Endothelial cell of umbilical vein (primary cell): ENCODE data around the gene SELENOH. TPM values are rescaled to one million over a fixed set of nuclear protein-coding genes. Genes with fewer than 3 reads are reported as not detected.

ENCODE experiments used
- BruUV-seq: library from RNA; stranded (reverse); fragments of 400-500 nt; replicated peaks from 2 replicates; lab custom pipeline; 2021; lab: Mats Ljungman, UMichigan
- CTCF ChIA-PET: fragments of 300-600, 350-600 bp; sonication (Branson Sonifier 250); formaldehyde crosslinking; loops from one replicate; lab custom pipeline; 2021; ENCODE audit warnings: antibody characterized with exemption, inconsistent platforms; lab: Charles Lee
- POLR2A ChIA-PET: fragments of 300-600, 350-600 bp; sonication (Branson Sonifier 250); formaldehyde crosslinking; loops from one replicate; lab custom pipeline; 2021; ENCODE audit warnings: antibody characterized with exemption, inconsistent platforms; lab: Charles Lee
- DNase-seq: peaks from one replicate; pipeline ENCODE4 v3.0.0-alpha.2; 2011; ENCODE audit warnings: low read depth, low spot score
- FAIRE-seq: peaks from 2 replicates; lab custom pipeline; 2011; peaks lifted over from hg19 to GRCh38; lab: Jason Lieb, UNC
- H2AFZ ChIP-seq: 2 replicates; pipeline ENCODE4 v1.6.0; 2012; ENCODE audit warnings: low read depth, low read length, control low read depth, inconsistent platforms
- H3K27ac ChIP-seq: 2 replicates; pipeline ENCODE4 v1.5.1; 2011; ENCODE audit warnings: low read depth, mild to moderate bottlenecking, control low read depth, low read length, moderate library complexity; ENCODE audit not compliant: insufficient read depth
- H3K27me3 ChIP-seq, 2 experiments: 2 replicates each; pipeline versions ENCODE4 v1.6.0 to v1.6.1; 2011; ENCODE audit warnings: low read length in 2 of 2, mixed read lengths in 1 of 2; ENCODE audit not compliant: control insufficient read depth in 2 of 2, insufficient read depth in 2 of 2
- H3K36me3 ChIP-seq, 2 experiments: 2 replicates in 1 of 2; 3 replicates in 1 of 2; pipeline ENCODE4 v1.5.1; 2011; ENCODE audit warnings: low read length in 2 of 2, mild to moderate bottlenecking in 1 of 2, moderate library complexity in 1 of 2; ENCODE audit not compliant: control insufficient read depth in 2 of 2, insufficient read depth in 2 of 2; ENCODE audit errors: extremely low read depth in 1 of 2
- H3K4me1 ChIP-seq: 3 replicates; pipeline ENCODE4 v1.5.1; 2011; ENCODE audit warnings: mild to moderate bottlenecking, low read length; ENCODE audit not compliant: control insufficient read depth, insufficient read depth; ENCODE audit errors: extremely low read depth
- H3K4me2 ChIP-seq: 2 replicates; pipeline ENCODE4 v1.6.1; 2011; ENCODE audit warnings: low read length, control low read depth, mixed read lengths; ENCODE audit not compliant: insufficient read depth
- H3K4me3 ChIP-seq, 3 experiments: fragments of 200-600 bp in 1 of 3; sonication (generic), shearing (Covaris generic) in 1 of 3; replicated peaks in 1 of 3; 2 replicates each; pipeline ENCODE4 v1.5.1; 2011 to 2016; ENCODE audit warnings: control low read depth in 3 of 3, low read length in 3 of 3, mild to moderate bottlenecking in 2 of 3, inconsistent platforms in 1 of 3, low read depth in 1 of 3, moderate library complexity in 1 of 3; ENCODE audit not compliant: insufficient read depth in 1 of 3
- H3K79me2 ChIP-seq: 2 replicates; pipeline ENCODE4 v1.6.0; 2012; ENCODE audit warnings: low read length, inconsistent platforms; ENCODE audit not compliant: control insufficient read depth, insufficient read depth
- H3K9ac ChIP-seq: replicated peaks from 2 replicates; pipeline ENCODE3; 2011; ENCODE audit warnings: low read length, control low read depth; ENCODE audit not compliant: insufficient read depth; ENCODE audit errors: extremely low read depth
- H3K9me1 ChIP-seq: replicated peaks from 3 replicates; pipeline ENCODE4 v1.6.0; 2011; ENCODE audit warnings: mild to moderate bottlenecking, low read length; ENCODE audit not compliant: control insufficient read depth, insufficient read depth; ENCODE audit errors: extremely low read depth
- H3K9me3 ChIP-seq: replicated peaks from 2 replicates; pipeline ENCODE4 v1.5.1; 2012; ENCODE audit warnings: low read length, inconsistent platforms; ENCODE audit not compliant: control insufficient read depth, insufficient read depth
- H4K20me1 ChIP-seq: replicated peaks from 2 replicates; pipeline ENCODE3; 2011; ENCODE audit warnings: mild to moderate bottlenecking, low read length; ENCODE audit not compliant: control insufficient read depth, insufficient read depth; ENCODE audit errors: extremely low read depth
- CTCF ChIP-seq, 2 donors: IDR thresholded peaks; 1 replicate in 1 of 2; 2 replicates in 1 of 2; pipeline ENCODE4 v1.5.1; 2011; ENCODE audit warnings: low read length in 2 of 2, mild to moderate bottlenecking in 2 of 2, moderate library complexity in 2 of 2, control low read depth in 1 of 2, inconsistent platforms in 1 of 2, low read depth in 1 of 2; ENCODE audit not compliant: insufficient read depth in 1 of 2; ENCODE audit errors: extremely low read depth in 1 of 2
- EZH2 ChIP-seq: IDR thresholded peaks from 2 replicates; pipeline ENCODE4 v1.6.1; 2012; ENCODE audit warnings: borderline replicate concordance, low read depth, mild to moderate bottlenecking, moderate library complexity, low read length, inconsistent platforms; ENCODE audit not compliant: severe bottlenecking
- FOS ChIP-seq: IDR thresholded peaks from 2 replicates; pipeline ENCODE4 v1.6.1; 2011; ENCODE audit warnings: mild to moderate bottlenecking, low read length, moderate library complexity, borderline replicate concordance; ENCODE audit not compliant: insufficient read depth
- GATA2 ChIP-seq: IDR thresholded peaks from 2 replicates; pipeline ENCODE4 v1.7.0; 2011; ENCODE audit warnings: low read depth, mild to moderate bottlenecking, moderate library complexity, mixed read lengths, low read length; ENCODE audit not compliant: insufficient read length, insufficient read depth
- JUN ChIP-seq: IDR thresholded peaks from 2 replicates; pipeline ENCODE4 v1.6.1; 2011; ENCODE audit warnings: borderline replicate concordance, low read depth; ENCODE audit not compliant: insufficient read length, insufficient read depth
- MAX ChIP-seq: IDR thresholded peaks from 2 replicates; pipeline ENCODE4 v1.6.1; 2011; ENCODE audit not compliant: insufficient read depth, insufficient read length
- MYC ChIP-seq: IDR thresholded peaks from one replicate; pipeline ENCODE4 v1.6.1; 2011; ENCODE audit warnings: mild to moderate bottlenecking, low read depth, low read length
- POLR2A ChIP-seq: IDR thresholded peaks from 2 replicates; pipeline ENCODE4 v1.6.1; 2012; ENCODE audit warnings: low read depth, mild to moderate bottlenecking, control low read depth, low read length
- POLR2AphosphoS5 ChIP-seq: IDR thresholded peaks from 2 replicates; pipeline ENCODE4 v1.6.1; 2012; ENCODE audit warnings: low read depth, mild to moderate bottlenecking, control low read depth, low read length, moderate library complexity; ENCODE audit not compliant: insufficient read depth
- dilution Hi-C: fragments of 300-500 bp; cut with MboI; formaldehyde crosslinking; loops from one replicate; pipeline ENCODE4 v1.15.0; 2019; ENCODE audit warnings: low sequenced_read_pairs; ENCODE audit not compliant: extremely low pct_ligation_motif_present
- intact Hi-C: fragments of 100-400 bp; cut with micrococcal nuclease; formaldehyde crosslinking; loops from one replicate; pipeline ENCODE4 v1.10.0; 2022
- polyA plus RNA-seq, 4 experiments: library from polyadenylated mRNA; depleted of rRNA in 3 of 4; stranded (reverse) in 3 of 4; unstranded in 1 of 4; fragments of >200 nt; gene quantifications; 2 replicates each; pipeline versions ENCODE4 v1.2.1 to v1.2.3, GENCODE V29; 2011 to 2012; ENCODE audit warnings: missing spikeins in 1 of 4
- total RNA-seq: library from RNA; stranded (reverse); gene quantifications from 2 replicates; pipeline ENCODE4 v1.2.3, GENCODE V29; 2021

Gene SELENOH
- total and polyA plus RNA-seq, 2 donors (not counting 3 experiments of a cell fraction or from before 2014, with no cell fraction given), result 161 to 247 TPM

GRCh38 chr11:57742087-57742452 is 779 bp downstream of the SELENOH start:
- peaks cover 2 to 21% of the 10 kb centered on the region in 2 experiments for H3K36me3 ChIP-seq
- intact Hi-C loops (no loop called here), dilution Hi-C loops (no loop called here)
- POLR2A ChIA-PET, result interaction anchor here (0.7 to 1.6 kb wide), 5 partner anchors 10 to 59 kb away, joined by 3 to 5 read pairs (median 4); partner anchors contain the start of genes BTBD18, MED19 and TMX2
- TSS peak; percentile 31 for BruUV-seq
- H4K20me1 ChIP-seq, result no peaks in the 10 kb centered on the region
- peaks cover 12% of the 10 kb centered on the region for H3K79me2 ChIP-seq
- H3K4me3 ChIP-seq, result peak overlapping the region; percentile 55 to 94 (median 75)
- peak overlapping the region; percentile 95 for H3K4me2 ChIP-seq
- peaks cover 11% of the 10 kb centered on the region for H3K4me1 ChIP-seq
- no peak for FAIRE-seq
- no peak for TF ChIP-seq JUN
- no peak for TF ChIP-seq MAX
- no peak for TF ChIP-seq MYC
- TF ChIP-seq EZH2, result no peak
- no peak for TF ChIP-seq FOS
- no peak for TF ChIP-seq CTCF (IDR thresholded peaks at IDR 0.05; ENCODE audit: extremely low read depth in 1 of 2, insufficient read depth in 1 of 2, low read depth in 1 of 2, low read length in 2 of 2)
- TF ChIP-seq POLR2A, result no peak
- TF ChIP-seq GATA2, result no peak
- TF ChIP-seq POLR2AphosphoS5, result no peak
- no peaks in the 10 kb centered on the region for H3K27me3 ChIP-seq
- peak overlapping the region; percentile 71 for H3K27ac ChIP-seq
- no peaks in the 10 kb centered on the region for H3K9me1 ChIP-seq
- no peak for DNase-seq
- H3K9ac ChIP-seq, result peak overlapping the region; percentile 76
- CTCF ChIA-PET, result interaction anchor here (1.0 to 3.5 kb wide), 6 partner anchors 10 to 98 kb away, joined by 3 to 45 read pairs (median 4); partner anchors contain the start of genes BTBD18 and MED19
- peak overlapping the region; percentile 5 for H2AFZ ChIP-seq
- H3K9me3 ChIP-seq, result no peaks in the 10 kb centered on the region
